IMR-90 (cell line): Measurements from ENCODE around the gene LTBP1. TPM values are rescaled to one million over a fixed set of nuclear protein-coding genes. Genes with fewer than 3 reads are reported as not detected.

Experiments
- ATAC-seq: fragments of 200-7000 bp; cut with Tn5 transposase; 2 replicates; pipeline ENCODE4 v1.9.1; 2020; ENCODE audit warnings: low read depth, mild to moderate bottlenecking, moderate library complexity
- BruUV-seq: library from RNA; stranded (reverse); fragments of 400-500 nt; replicated peaks from 2 replicates; lab custom pipeline; 2021; lab: Mats Ljungman, UMichigan
- CTCF ChIA-PET: fragments of 300-600 bp; formaldehyde crosslinking; extraction: SDS; loops from one replicate; lab custom pipeline; 2021; ENCODE audit warnings: antibody characterized with exemption; lab: Yijun Ruan, JAX
- POLR2A ChIA-PET: fragments of 300-600 bp; sonication (Branson Sonifier 250); formaldehyde crosslinking; loops from one replicate; lab custom pipeline; 2022; ENCODE audit warnings: antibody characterized with exemption; ENCODE audit not compliant: unreplicated experiment; lab: Charles Lee
- DNase-seq: peaks from one replicate; pipeline ENCODE4 v3.0.0; 2013
- H2AFZ ChIP-seq: replicated peaks from 2 replicates; pipeline ENCODE3; 2013; ENCODE audit warnings: low read length, mild to moderate bottlenecking; ENCODE audit not compliant: poor library complexity
- H2AK5ac ChIP-seq: 2 replicates; pipeline ENCODE4 v1.6.1; 2013; ENCODE audit warnings: low read depth, low read length, inconsistent platforms
- H2AK9ac ChIP-seq: replicated peaks from 2 replicates; pipeline ENCODE3; 2013; ENCODE audit warnings: mild to moderate bottlenecking, low read depth, low read length, moderate library complexity; ENCODE audit not compliant: poor library complexity
- H2BK120ac ChIP-seq: 2 replicates; pipeline ENCODE4 v1.6.1; 2013; ENCODE audit warnings: low read depth, low read length, inconsistent platforms
- H2BK15ac ChIP-seq: 3 replicates; pipeline ENCODE4 v1.6.1; 2013; ENCODE audit warnings: low read depth, low read length, inconsistent platforms
- H2BK20ac ChIP-seq: 2 replicates; pipeline ENCODE4 v1.6.1; 2013; ENCODE audit warnings: low read depth, mild to moderate bottlenecking, inconsistent platforms, low read length, moderate library complexity
- H2BK5ac ChIP-seq: 2 replicates; pipeline ENCODE4 v1.6.1; 2013; ENCODE audit warnings: mild to moderate bottlenecking, low read depth, low read length, inconsistent platforms; ENCODE audit not compliant: poor library complexity, severe bottlenecking
- H3K14ac ChIP-seq: replicated peaks from 2 replicates; pipeline ENCODE4 v1.6.1; 2013; ENCODE audit warnings: low read depth, low read length, inconsistent platforms
- H3K18ac ChIP-seq: 2 replicates; pipeline ENCODE4 v1.6.1; 2013; ENCODE audit warnings: low read depth, low read length, control low read depth
- H3K23ac ChIP-seq: 2 replicates; pipeline ENCODE4 v1.6.1; 2013; ENCODE audit warnings: low read depth, low read length, inconsistent platforms
- H3K27ac ChIP-seq: 2 replicates; pipeline ENCODE4 v1.5.1; 2013; ENCODE audit warnings: mild to moderate bottlenecking, control low read depth, low read length; ENCODE audit not compliant: insufficient read depth
- H3K27me3 ChIP-seq: 2 replicates; pipeline ENCODE4 v1.6.1; 2013; ENCODE audit warnings: low read length; ENCODE audit not compliant: control insufficient read depth, insufficient read depth
- H3K36me3 ChIP-seq: 2 replicates; pipeline ENCODE4 v1.6.1; 2013; ENCODE audit warnings: low read length, mixed read lengths; ENCODE audit not compliant: control insufficient read depth, insufficient read depth
- H3K4ac ChIP-seq: 2 replicates; pipeline ENCODE4 v1.6.1; 2013; ENCODE audit warnings: low read depth, low read length, inconsistent platforms
- H3K4me1 ChIP-seq: 2 replicates; pipeline ENCODE4 v1.6.1; 2013; ENCODE audit warnings: low read length, mixed read lengths; ENCODE audit not compliant: control insufficient read depth, insufficient read depth
- H3K4me2 ChIP-seq: 2 replicates; pipeline ENCODE4 v1.6.1; 2013; ENCODE audit warnings: low read depth, mild to moderate bottlenecking, control low read depth, low read length, moderate library complexity
- H3K4me3 ChIP-seq: 2 replicates; pipeline ENCODE4 v1.5.1; 2013; ENCODE audit warnings: low read depth, mild to moderate bottlenecking, control low read depth, low read length, moderate library complexity; ENCODE audit not compliant: insufficient read depth
- H3K56ac ChIP-seq: 2 replicates; pipeline ENCODE4 v1.6.1; 2013; ENCODE audit warnings: low read length, inconsistent platforms; ENCODE audit not compliant: insufficient read depth; ENCODE audit errors: extremely low read depth
- H3K79me1 ChIP-seq, 2 experiments: 2 replicates each; pipeline ENCODE4 v1.6.1; 2013; ENCODE audit warnings: low read length in 2 of 2, inconsistent platforms in 1 of 2, low read depth in 1 of 2
- H3K9ac ChIP-seq: 2 replicates; pipeline ENCODE4 v1.6.1; 2013; ENCODE audit warnings: low read depth, low read length, control low read depth
- H3K9me1 ChIP-seq: 2 replicates; pipeline ENCODE4 v1.6.1; 2013; ENCODE audit warnings: low read length, inconsistent platforms; ENCODE audit not compliant: insufficient read depth
- H3K9me3 ChIP-seq: 2 replicates; pipeline ENCODE4 v1.6.1; 2013; ENCODE audit warnings: low read length; ENCODE audit not compliant: control insufficient read depth, insufficient read depth
- H4K20me1 ChIP-seq: 2 replicates; pipeline ENCODE4 v1.6.1; 2013; ENCODE audit warnings: low read length, inconsistent platforms; ENCODE audit not compliant: insufficient read depth
- H4K5ac ChIP-seq: 2 replicates; pipeline ENCODE4 v1.6.1; 2013; ENCODE audit warnings: mild to moderate bottlenecking, low read depth, low read length, control low read depth
- H4K8ac ChIP-seq, 2 experiments: 2 replicates each; pipeline ENCODE4 v1.6.1; 2013; ENCODE audit warnings: low read depth in 2 of 2, low read length in 2 of 2, control low read depth in 1 of 2, inconsistent platforms in 1 of 2
- H4K91ac ChIP-seq: 2 replicates; pipeline ENCODE4 v1.6.1; 2013; ENCODE audit warnings: low read depth, low read length, inconsistent platforms; ENCODE audit not compliant: insufficient read depth
- BHLHE40 ChIP-seq: fragments of 150-350 bp; IDR thresholded peaks from 2 replicates; pipeline ENCODE4 v1.6.1; 2016; ENCODE audit warnings: mild to moderate bottlenecking, low read depth, low read length
- CEBPB ChIP-seq: IDR thresholded peaks from 2 replicates; pipeline ENCODE4 v1.6.1; 2012; ENCODE audit warnings: low read depth, low read length, improper control_type of control experiment
- CHD1 ChIP-seq: IDR thresholded peaks from 2 replicates; pipeline ENCODE4 v1.6.1; 2012; ENCODE audit warnings: low read depth, low read length, improper control_type of control experiment
- CTCF ChIP-seq: conservative IDR thresholded peaks from 2 replicates; pipeline ENCODE4 v1.5.1; 2012; ENCODE audit warnings: mild to moderate bottlenecking, low read depth, low read length, improper control_type of control experiment
- FOS ChIP-seq: fragments of 150-350 bp; IDR thresholded peaks from 2 replicates; pipeline ENCODE4 v1.6.1; 2016; ENCODE audit warnings: low read depth, low read length
- MXI1 ChIP-seq: IDR thresholded peaks from 2 replicates; pipeline ENCODE4 v1.6.1; 2012; ENCODE audit warnings: low read depth, mild to moderate bottlenecking, low read length, moderate library complexity, borderline replicate concordance
- NFE2L2 ChIP-seq: fragments of 150-350 bp; IDR thresholded peaks from 2 replicates; pipeline ENCODE4 v1.6.1; 2016; ENCODE audit warnings: low read depth, mild to moderate bottlenecking, low read length
- RAD21 ChIP-seq: IDR thresholded peaks from 2 replicates; pipeline ENCODE4 v1.6.1; 2012; ENCODE audit warnings: low read length, improper control_type of control experiment
- RCOR1 ChIP-seq: IDR thresholded peaks from 2 replicates; pipeline ENCODE4 v1.6.1; 2012; ENCODE audit warnings: mild to moderate bottlenecking, low read length, improper control_type of control experiment; ENCODE audit not compliant: insufficient replicate concordance
- RFX5 ChIP-seq: IDR thresholded peaks from 2 replicates; pipeline ENCODE4 v1.8.0; 2012; ENCODE audit warnings: low read depth, mild to moderate bottlenecking, low read length, moderate library complexity
- SMC3 ChIP-seq: fragments of 150-350 bp; IDR thresholded peaks from 2 replicates; pipeline ENCODE4 v1.6.1; 2016; ENCODE audit warnings: low read depth, mild to moderate bottlenecking, antibody characterized with exemption, low read length, moderate library complexity
- USF2 ChIP-seq: fragments of 150-350 bp; IDR thresholded peaks from 2 replicates; pipeline ENCODE4 v1.6.1; 2017; ENCODE audit warnings: mild to moderate bottlenecking, antibody characterized with exemption, low read length, low read depth
- WGBS, 2 experiments: methylation state at CpG; one replicate each; pipeline versions ENCODE4 v1.1.5 to v1.1.7; 2013; ENCODE audit warnings: missing lambda C conversion rate in 2 of 2; ENCODE audit not compliant: insufficient read length in 1 of 2; ENCODE audit errors: extremely low coverage in 2 of 2; 5-methylcytosine and 5-hydroxymethylcytosine counted together
- dilution Hi-C: fragments of 300-500 bp; cut with HindIII; formaldehyde crosslinking; loops from one replicate; pipeline ENCODE4 v1.14.3; 2018; ENCODE audit warnings: low sequenced_read_pairs; ENCODE audit not compliant: unreplicated experiment
- in situ Hi-C: fragments of 300-500 bp; cut with MboI; formaldehyde crosslinking; loops from 3 replicates; pipeline ENCODE4 v1.14.3; 2019; ENCODE audit warnings: low sequenced_read_pairs, inconsistent platforms, mixed read lengths
- intact Hi-C: fragments of 100-400 bp; cut with micrococcal nuclease; formaldehyde crosslinking; loops from 2 replicates; pipeline ENCODE4 v1.10.0; 2022
- polyA plus RNA-seq, 3 experiments: library from polyadenylated mRNA; depleted of rRNA; stranded (reverse); fragments of >200 nt; gene quantifications; 2 replicates each; pipeline ENCODE4 v1.2.3, GENCODE V29; 2012; ENCODE audit warnings: low replicate concordance in 1 of 3
- total RNA-seq: library from RNA; depleted of rRNA; stranded (reverse); fragments of >200 nt; gene quantifications from 2 replicates; pipeline ENCODE4 v1.2.3, GENCODE V29; 2012

Gene LTBP1
- total and polyA plus RNA-seq, 2 of the 4 experiments (the other 2 are of a cell fraction): 235 to 326 TPM

- H2AFZ ChIP-seq: no peak overlapping the region
- H3K4me2 ChIP-seq: no peak overlapping the region
- H2BK120ac ChIP-seq: no peak overlapping the region
- intact Hi-C loops (no loop called here), in situ Hi-C loops (no loop called here), dilution Hi-C loops (no loop called here)
- TF ChIP-seq FOS: no peak
- no peak for TF ChIP-seq NFE2L2
- TF ChIP-seq RCOR1: no peak
- no peak for TF ChIP-seq CTCF
- no peak for TF ChIP-seq MXI1
- no peak for TF ChIP-seq CHD1
- no peak for TF ChIP-seq RAD21
- TF ChIP-seq SMC3: no peak
- TF ChIP-seq USF2: no peak
- no peak for TF ChIP-seq CEBPB
- TF ChIP-seq BHLHE40: no peak
- no peak for TF ChIP-seq RFX5
- H3K9me3 ChIP-seq: no peaks in the 10 kb centered on the region
- DNase-seq: no peak
- peaks cover 20% of the 10 kb centered on the region for H3K9me1 ChIP-seq
- H3K79me1 ChIP-seq: peaks cover 9 to 40% of the 10 kb centered on the region in 2 experiments
- no peak overlapping the region for H3K27ac ChIP-seq
- no CpG with 5 or more reads among the region's 5 CpGs for WGBS, 2 experiments
- ATAC-seq: no peak
- ChIA-PET CTCF (no interaction called here), POLR2A (no interaction called here)
- no peaks in the 10 kb centered on the region for H4K20me1 ChIP-seq
- H3K4me1 ChIP-seq: no peaks in the 10 kb centered on the region
- H2BK5ac ChIP-seq: no peak overlapping the region
- H4K5ac ChIP-seq: no peak overlapping the region
- H3K27me3 ChIP-seq: no peaks in the 10 kb centered on the region
- H2AK5ac ChIP-seq: no peak overlapping the region
- no peak overlapping the region for H4K91ac ChIP-seq
- H2AK9ac ChIP-seq: no peak overlapping the region
- no peak overlapping the region for H3K18ac ChIP-seq
- no peak overlapping the region for H2BK15ac ChIP-seq
- no peak overlapping the region for H3K9ac ChIP-seq
- H4K8ac ChIP-seq: no peak overlapping the region
- H3K4ac ChIP-seq: no peak overlapping the region
- no peak overlapping the region for H3K23ac ChIP-seq
- H3K56ac ChIP-seq: no peak overlapping the region
- no peak overlapping the region for H2BK20ac ChIP-seq
- no peak overlapping the region for H3K14ac ChIP-seq
- no peak overlapping the region for H3K4me3 ChIP-seq
- peaks cover 32% of the 10 kb centered on the region for H3K36me3 ChIP-seq
- BruUV-seq: no TSS peak
These were observed 395.4 kb downstream of the LTBP1 start for GRCh38 chr2:33342171-33342570.
